H7 (cell line): ENCODE results near the gene ABCD1. TPM values are rescaled to one million over a fixed set of nuclear protein-coding genes. Genes with fewer than 3 reads are reported as not detected.

Source experiments
- DNase-seq: peaks from one replicate; pipeline ENCODE4 v3.0.0; 2012
- H3K27me3 ChIP-seq: 2 replicates; pipeline ENCODE4 v1.6.0; 2011; ENCODE audit warnings: mild to moderate bottlenecking, low read length; ENCODE audit not compliant: control insufficient read depth, insufficient read depth
- H3K36me3 ChIP-seq: replicated peaks from 2 replicates; pipeline ENCODE4 v1.5.1; 2011; ENCODE audit warnings: low read length; ENCODE audit not compliant: control insufficient read depth, insufficient read depth
- H3K4me3 ChIP-seq: 2 replicates; pipeline ENCODE4 v1.5.1; 2011; ENCODE audit warnings: low read depth, mild to moderate bottlenecking, control low read depth, low read length, moderate library complexity; ENCODE audit not compliant: insufficient read depth
- total RNA-seq: library from RNA; depleted of rRNA; stranded (reverse); fragments of >200 nt; shearing (Covaris generic); gene quantifications from 2 replicates; pipeline ENCODE4 v1.2.3, GENCODE V29; 2014

Gene ABCD1
- total RNA-seq, 1 experiment from 2014 or later: 17.1 TPM

- Histone ChIP-seq H3K36me3 (no peaks in the 10 kb centered on the region), H3K4me3 (no peak overlapping the region), H3K27me3 (no peaks in the 10 kb centered on the region)
- DNase-seq: peak; percentile 64
Measured at GRCh38 chrX:153773741-153774575, 49.3 kb downstream of the ABCD1 start.

- Histone ChIP-seq H3K27me3 (no peaks in the 10 kb centered on the region), H3K4me3 (no peak overlapping the region), H3K36me3 (no peaks in the 10 kb centered on the region)
- DNase-seq: peak; percentile 57
Measured at GRCh38 chrX:153774576-153775292, 50.1 kb downstream of the ABCD1 start.

GRCh38 chrX:153775293-153776119, 50.9 kb downstream of the ABCD1 start:
- Histone ChIP-seq H3K36me3 (no peaks in the 10 kb centered on the region), H3K4me3 (no peak overlapping the region), H3K27me3 (no peaks in the 10 kb centered on the region)
- peak; percentile 61 for DNase-seq

- peak; percentile 59 for DNase-seq
- Histone ChIP-seq H3K36me3 (no peaks in the 10 kb centered on the region), H3K27me3 (no peaks in the 10 kb centered on the region), H3K4me3 (no peak overlapping the region)
Measured at GRCh38 chrX:153776120-153776599, 51.5 kb downstream of the ABCD1 start.

DNA sequence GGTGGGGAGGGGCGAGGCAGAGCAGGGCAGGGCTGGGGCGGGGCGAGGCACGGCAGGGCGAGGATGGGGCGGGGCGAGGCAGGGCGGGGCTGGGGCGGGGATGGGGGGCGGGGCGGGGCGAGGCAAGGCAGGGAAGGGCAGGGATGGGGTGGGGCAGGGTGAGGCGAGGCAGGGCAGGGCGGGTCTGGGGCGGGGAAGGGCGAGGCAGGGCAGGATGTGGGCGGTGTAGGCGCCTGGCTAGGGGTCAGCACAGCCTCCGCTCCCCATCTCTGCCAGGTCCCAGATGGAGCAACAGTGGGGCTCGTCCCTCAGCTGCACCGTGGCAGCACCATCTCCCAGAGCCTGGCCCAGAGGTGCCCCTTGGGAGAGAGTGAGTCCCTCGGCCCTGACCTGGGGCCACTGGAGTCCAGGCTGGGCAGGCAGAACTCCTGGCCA, 52.0 kb downstream of the ABCD1 start:
- H3K36me3 ChIP-seq: no peaks in the 10 kb centered on the region
- H3K4me3 ChIP-seq: no peak overlapping the region
- H3K27me3 ChIP-seq: no peaks in the 10 kb centered on the region
- DNase-seq: peak; percentile 75

- Histone ChIP-seq H3K4me3 (no peak overlapping the region), H3K36me3 (no peaks in the 10 kb centered on the region), H3K27me3 (no peaks in the 10 kb centered on the region)
- peak; percentile 62 for DNase-seq
Measured at GRCh38 chrX:153777261-153778090, 52.8 kb downstream of the ABCD1 start.

DNA sequence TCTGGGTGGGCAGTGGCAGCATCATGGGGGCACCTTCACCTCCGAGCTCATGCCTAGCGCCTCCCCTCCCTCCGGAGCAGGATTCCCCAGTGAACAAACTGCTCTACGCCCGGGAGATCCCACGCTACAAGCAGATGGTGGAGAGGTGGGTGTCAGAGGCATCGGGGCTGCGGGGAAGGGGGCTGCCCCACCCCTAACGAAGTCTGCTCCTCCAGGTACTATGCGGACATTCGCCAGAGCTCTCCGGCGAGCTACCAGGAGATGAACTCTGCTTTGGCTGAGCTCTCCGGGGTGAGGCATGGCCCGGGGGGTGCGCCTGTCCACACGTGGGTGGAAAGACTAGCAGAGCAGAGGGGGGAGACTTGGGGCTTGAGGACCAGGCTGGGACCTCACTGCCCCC, 53.5 kb downstream of the ABCD1 start:
- H3K4me3 ChIP-seq: no peak overlapping the region
- H3K36me3 ChIP-seq: no peaks in the 10 kb centered on the region
- peak; percentile 63 for DNase-seq
- H3K27me3 ChIP-seq: no peaks in the 10 kb centered on the region

DNA sequence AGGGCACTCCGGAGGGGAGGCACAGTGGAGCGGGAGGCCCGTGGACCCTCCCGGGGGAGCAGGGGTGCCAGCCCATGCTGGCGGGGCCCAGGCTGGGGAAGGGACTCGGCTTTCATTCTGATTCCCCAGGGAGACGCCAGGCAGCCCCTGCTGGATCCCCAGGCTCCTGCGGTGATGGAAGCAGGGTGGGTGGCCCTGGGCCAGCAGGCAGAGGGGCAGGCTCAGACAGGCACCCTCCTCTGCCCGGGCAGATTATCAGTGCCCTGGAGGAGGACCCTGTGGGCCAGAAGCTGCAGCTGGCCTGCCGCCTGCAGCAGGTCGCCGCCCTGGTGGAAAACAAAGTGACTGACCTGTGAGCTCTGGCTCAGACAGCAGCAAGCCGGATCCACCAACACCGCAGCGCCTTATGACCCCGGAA, 54.0 kb downstream of the ABCD1 start:
- no peak for DNase-seq
- Histone ChIP-seq H3K36me3 (no peaks in the 10 kb centered on the region), H3K4me3 (no peak overlapping the region), H3K27me3 (no peaks in the 10 kb centered on the region)

- DNase-seq: no peak
- Histone ChIP-seq H3K36me3 (no peaks in the 10 kb centered on the region), H3K27me3 (no peaks in the 10 kb centered on the region), H3K4me3 (no peak overlapping the region)
Measured at GRCh38 chrX:153779891-153780677, 55.4 kb downstream of the ABCD1 start.

- no peak for DNase-seq
- no peaks in the 10 kb centered on the region for H3K36me3 ChIP-seq
- no peak within 1 kb of the TSS for H3K4me3 ChIP-seq
Measured at GRCh38 chrX:153780678-153781427, 56.2 kb downstream of the ABCD1 start, which contains the start of gene SRPK3. TSS of gene SRPK3 (plus strand) at chrX:153781041. CDS start at chrX:153781087, 46 bp downstream.

GRCh38 chrX:153781428-153782047, 56.9 kb downstream of the ABCD1 start:
- Histone ChIP-seq H3K4me3 (no peak overlapping the region), H3K27me3 (no peaks in the 10 kb centered on the region), H3K36me3 (no peaks in the 10 kb centered on the region)
- DNase-seq: no peak

More at GRCh38 chrX:153780678-153781427, 56.2 kb downstream of the ABCD1 start, which contains the start of gene SRPK3:
- H3K27me3 ChIP-seq: no peaks in the 10 kb centered on the region

GRCh38 chrX:153782313-153782712, 57.7 kb downstream of the ABCD1 start:
- no peaks in the 10 kb centered on the region; the same call in 1 of the 2 replicates for H3K36me3 ChIP-seq
- no peaks in the 10 kb centered on the region for H3K27me3 ChIP-seq
- H3K4me3 ChIP-seq: no peak overlapping the region
- peak; percentile 85 for DNase-seq
